ENCODE data around the gene TSC22D4.
A peak's percentile ranks its signal among the peaks of the same experiment; 100 is the strongest.
"Not testable (repeated sequence)": the region's sequence is repeated elsewhere in the genome, so short reads cannot be mapped to it uniquely, and the experiment has no call there.

The TSC22D4 gene

DNA sequence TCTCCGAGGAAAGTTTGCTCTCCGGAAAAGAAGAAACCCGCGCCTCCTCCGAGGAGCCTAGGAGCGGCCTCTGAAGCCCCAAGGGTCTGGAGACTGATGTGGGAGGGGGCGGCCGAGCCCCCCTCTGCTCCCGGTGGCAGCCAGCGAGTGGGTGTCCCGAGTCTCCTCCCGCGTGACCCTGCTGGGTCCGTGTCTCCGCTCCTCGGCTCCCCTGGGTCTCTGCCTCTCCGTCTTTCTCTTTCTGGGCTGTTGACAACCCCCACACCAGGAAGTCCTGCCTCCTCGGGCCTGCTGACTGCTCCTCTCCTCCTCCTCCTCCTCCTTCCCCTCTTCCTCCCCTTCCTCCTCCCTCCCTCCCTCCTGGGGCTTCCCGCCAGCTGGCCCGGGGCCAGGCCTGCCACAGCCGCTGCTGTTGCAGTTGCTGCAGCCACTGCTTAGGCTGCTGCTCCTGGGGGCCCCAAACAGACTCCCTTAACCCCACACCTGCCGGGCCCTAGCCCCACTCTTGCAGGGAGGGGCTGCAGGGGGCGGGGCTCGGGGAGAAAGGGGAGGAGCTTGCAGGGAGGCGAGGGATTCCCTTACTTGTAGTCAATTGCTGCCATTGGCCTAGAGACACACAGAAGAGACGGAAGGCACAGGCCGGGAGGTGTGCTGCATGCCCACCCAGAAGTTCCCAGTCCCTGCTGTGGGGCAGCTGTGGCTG lies at the start of gene TSC22D4:
TSC22D4 (minus strand) TSS at position 257 of the 703 bp plus-strand sequence. CDS start 1,176 bp downstream, outside the sequence.
- TF ChIP-seq, protein P1, sequence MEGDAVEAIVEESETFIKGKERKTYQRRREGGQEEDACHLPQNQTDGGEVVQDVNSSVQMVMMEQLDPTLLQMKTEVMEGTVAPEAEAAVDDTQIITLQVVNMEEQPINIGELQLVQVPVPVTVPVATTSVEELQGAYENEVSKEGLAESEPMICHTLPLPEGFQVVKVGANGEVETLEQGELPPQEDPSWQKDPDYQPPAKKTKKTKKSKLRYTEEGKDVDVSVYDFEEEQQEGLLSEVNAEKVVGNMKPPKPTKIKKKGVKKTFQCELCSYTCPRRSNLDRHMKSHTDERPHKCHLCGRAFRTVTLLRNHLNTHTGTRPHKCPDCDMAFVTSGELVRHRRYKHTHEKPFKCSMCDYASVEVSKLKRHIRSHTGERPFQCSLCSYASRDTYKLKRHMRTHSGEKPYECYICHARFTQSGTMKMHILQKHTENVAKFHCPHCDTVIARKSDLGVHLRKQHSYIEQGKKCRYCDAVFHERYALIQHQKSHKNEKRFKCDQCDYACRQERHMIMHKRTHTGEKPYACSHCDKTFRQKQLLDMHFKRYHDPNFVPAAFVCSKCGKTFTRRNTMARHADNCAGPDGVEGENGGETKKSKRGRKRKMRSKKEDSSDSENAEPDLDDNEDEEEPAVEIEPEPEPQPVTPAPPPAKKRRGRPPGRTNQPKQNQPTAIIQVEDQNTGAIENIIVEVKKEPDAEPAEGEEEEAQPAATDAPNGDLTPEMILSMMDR (IDR thresholded peaks at IDR 0.05; ENCODE audit: low read depth, low read length, missing control alignments): no peak
- peak; percentile 76 for DNase-seq (ENCODE audit: extremely low read depth, low read depth)
- H3K4me3 ChIP-seq (replicated peaks; ENCODE audit: low read depth, low read length): peak within 1 kb of the TSS; percentile 84

DNA sequence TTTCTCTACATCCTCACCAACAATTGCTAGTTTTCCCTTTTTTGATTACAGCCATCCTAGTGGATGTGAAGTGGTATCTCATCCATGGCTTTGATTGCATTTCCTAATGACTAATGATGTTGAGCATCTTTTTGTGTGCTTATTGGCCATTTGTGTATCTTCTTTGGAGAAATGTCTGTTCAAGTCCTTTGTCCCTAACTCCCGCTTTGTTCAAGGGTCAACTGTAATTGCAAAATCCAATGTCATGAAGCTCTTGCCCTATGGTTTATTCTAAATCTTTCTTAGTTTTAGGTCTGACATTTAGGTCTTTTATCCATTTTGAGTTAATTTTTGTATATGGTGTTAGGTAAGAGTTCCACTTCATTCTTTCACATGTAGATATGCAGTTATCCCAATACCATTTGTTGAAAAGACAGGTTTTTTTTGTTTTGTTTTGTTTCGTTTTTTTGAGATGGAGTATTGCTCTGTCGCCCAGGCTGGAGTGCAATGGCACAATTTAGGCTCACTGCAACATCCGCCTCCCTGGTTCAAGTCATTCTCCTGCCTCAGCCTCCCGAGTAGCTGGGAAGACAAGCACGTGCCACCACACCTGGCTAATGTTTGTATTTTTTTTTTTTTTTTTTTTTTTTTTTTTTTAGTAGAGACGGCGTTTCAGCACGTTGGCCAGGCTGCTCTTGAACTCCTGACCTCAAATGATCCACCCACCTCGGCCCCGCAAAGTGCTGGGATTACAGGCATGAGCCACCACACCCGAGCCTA lies 49.3 kb upstream of the TSC22D4 start:
- H3K4me3 ChIP-seq (replicated peaks; ENCODE audit: low read depth, low read length); DNase-seq (ENCODE audit: extremely low read depth, low read depth): not testable (repeated sequence)

DNA sequence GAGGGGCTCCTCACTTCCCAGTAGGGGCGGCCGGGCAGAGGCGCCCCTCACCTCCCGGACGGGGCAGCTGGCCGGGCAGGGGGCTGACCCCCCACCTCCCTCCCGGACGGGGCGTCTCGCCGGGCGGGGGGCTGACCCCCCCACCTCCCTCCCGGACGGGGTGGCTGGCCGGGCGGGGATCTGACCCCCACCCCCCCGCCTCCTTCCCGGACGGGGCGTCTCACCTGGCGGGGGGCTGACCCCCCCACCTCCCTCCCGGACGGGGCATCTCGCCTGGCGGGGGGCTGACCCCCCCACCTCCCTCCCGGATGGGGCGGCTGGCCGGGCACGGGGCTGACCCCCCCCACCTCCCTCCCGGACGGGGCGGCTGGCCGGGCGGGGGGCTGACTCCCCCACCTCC lies 44.2 kb upstream of the TSC22D4 start:
- DNase-seq (ENCODE audit: extremely low read depth, low read depth); H3K4me3 ChIP-seq (replicated peaks; ENCODE audit: low read depth, low read length): not testable (repeated sequence)

GRCh38 chr7:100521909-100522593 lies 43.0 kb upstream of the TSC22D4 start:
- H3K4me3 ChIP-seq (replicated peaks; ENCODE audit: low read depth, low read length); DNase-seq (ENCODE audit: extremely low read depth, low read depth): not testable (repeated sequence)

DNA sequence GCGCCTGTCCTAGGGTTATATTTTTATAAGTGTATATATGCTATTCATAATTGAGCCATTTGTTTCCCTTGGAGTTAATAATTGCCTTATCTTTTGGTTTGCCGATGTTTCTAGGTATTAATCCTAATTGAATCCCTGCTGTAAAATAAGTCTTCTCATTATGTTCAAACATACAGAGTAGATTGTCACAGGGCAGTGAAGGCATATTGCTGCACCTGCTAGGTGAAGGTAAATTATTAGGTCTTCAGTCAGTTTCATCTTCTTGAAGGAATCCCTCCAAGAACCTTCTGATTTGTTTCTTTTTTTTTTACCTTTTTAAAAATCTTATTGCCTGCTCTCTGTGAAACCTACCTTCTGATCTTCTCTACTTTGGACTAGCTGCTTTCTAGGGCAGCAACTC lies 42.1 kb upstream of the TSC22D4 start:
- H3K4me3 ChIP-seq (replicated peaks; ENCODE audit: low read depth, low read length): no peak overlapping the region
- no peak for DNase-seq (ENCODE audit: extremely low read depth, low read depth)
- TF ChIP-seq, protein P1 (IDR thresholded peaks at IDR 0.05; ENCODE audit: low read depth, low read length, missing control alignments): no peak

DNA sequence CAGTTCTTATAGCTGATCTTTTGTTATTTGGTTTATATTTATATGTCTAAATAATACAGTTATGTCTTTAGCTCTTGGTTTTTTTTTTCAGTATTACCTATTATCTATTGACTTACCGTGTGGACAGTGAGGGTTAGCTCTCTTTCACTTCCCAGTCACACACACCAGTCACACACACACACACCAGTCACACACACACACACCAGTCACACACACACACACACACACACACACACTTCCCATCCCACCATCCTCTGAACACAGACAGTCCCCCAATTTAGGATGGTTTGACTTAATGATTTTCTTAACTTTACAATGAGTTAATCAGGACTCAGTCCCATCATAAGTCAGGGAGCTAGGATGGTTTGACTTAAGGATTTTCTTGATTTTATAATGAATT lies 41.1 kb upstream of the TSC22D4 start:
- no peak overlapping the region for H3K4me3 ChIP-seq (replicated peaks; ENCODE audit: low read depth, low read length)
- no peak for DNase-seq (ENCODE audit: extremely low read depth, low read depth)
- TF ChIP-seq, protein P1 (IDR thresholded peaks at IDR 0.05; ENCODE audit: low read depth, low read length, missing control alignments): no peak

DNA sequence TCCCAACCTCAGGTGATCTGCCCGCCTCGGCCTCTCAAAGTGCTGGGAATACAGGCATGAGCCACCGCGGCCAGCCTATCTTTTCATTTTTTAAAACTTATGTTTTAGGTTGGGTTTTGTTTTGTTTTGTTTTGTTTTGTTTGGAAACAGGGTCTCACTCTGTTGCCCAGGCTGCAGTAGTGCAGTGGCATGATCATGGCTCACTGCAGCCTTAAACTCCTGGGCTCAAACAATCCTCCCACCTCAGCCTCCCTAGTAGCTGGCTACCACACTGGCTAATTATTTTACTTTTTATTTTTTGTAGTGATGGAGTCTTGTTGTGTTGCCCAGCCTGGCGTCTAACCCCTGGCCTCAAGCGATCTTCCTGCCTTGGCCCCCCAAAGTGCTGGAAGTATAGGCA lies 40.6 kb upstream of the TSC22D4 start:
- TF ChIP-seq, protein P1 (IDR thresholded peaks at IDR 0.05; ENCODE audit: low read depth, low read length, missing control alignments): no peak
- H3K4me3 ChIP-seq (replicated peaks; ENCODE audit: low read depth, low read length): no peak overlapping the region
- DNase-seq (ENCODE audit: extremely low read depth, low read depth): no peak

- H3K4me3 ChIP-seq (replicated peaks; ENCODE audit: low read depth, low read length): no peak overlapping the region
- TF ChIP-seq, protein P1 (IDR thresholded peaks at IDR 0.05; ENCODE audit: low read depth, low read length, missing control alignments): no peak
- no peak for DNase-seq (ENCODE audit: extremely low read depth, low read depth)
These were observed 38.3 kb upstream of the TSC22D4 start for GRCh38 chr7:100517305-100517704.
